ENCODE measurements around the gene FGGY. TPM values are rescaled to one million over a fixed set of nuclear protein-coding genes. Genes with fewer than 3 reads are reported as not detected.

Gene FGGY
- total RNA-seq, 2 donors from 2014 or later: 16.0 to 21.8 TPM

GRCh38 chr1:59408608-59409240, 111.8 kb downstream of the FGGY start:
- TF ChIP-seq CTCF (IDR thresholded peaks at IDR 0.05): no peak
- Histone ChIP-seq H3K27ac (peak overlapping the region in 1 of 2 donors; percentile 9), H3K4me1 (peaks cover 0 to 4% of the 10 kb centered on the region in 2 donors)

GRCh38 chr1:59409549-59409948, 112.7 kb downstream of the FGGY start:
- TF ChIP-seq CTCF (IDR thresholded peaks at IDR 0.05): no peak
- Histone ChIP-seq H3K27ac (no peak overlapping the region), H3K4me1 (peaks cover 0 to 4% of the 10 kb centered on the region in 2 donors), H3K36me3 (no peaks in the 10 kb centered on the region), H3K9me3 (no peaks in the 10 kb centered on the region), H3K27me3 (no peaks in the 10 kb centered on the region), H3K4me3 (no peak overlapping the region)
- DNase-seq (ENCODE audit: low spot score): no peak

More at GRCh38 chr1:59408608-59409240, 111.8 kb downstream of the FGGY start:
- H3K9me3 ChIP-seq: no peaks in the 10 kb centered on the region
- no peak for DNase-seq (ENCODE audit: low spot score)
- H3K27me3 ChIP-seq: no peaks in the 10 kb centered on the region
- H3K4me3 ChIP-seq: no peak overlapping the region
- no peaks in the 10 kb centered on the region for H3K36me3 ChIP-seq

- Histone ChIP-seq H3K9me3 (no peaks in the 10 kb centered on the region), H3K27me3 (no peaks in the 10 kb centered on the region), H3K4me1 (peaks cover 0 to 4% of the 10 kb centered on the region in 2 donors), H3K4me3 (no peak overlapping the region), H3K27ac (no peak overlapping the region), H3K36me3 (no peaks in the 10 kb centered on the region)
- no peak for DNase-seq (ENCODE audit: low spot score)
- no peak for TF ChIP-seq CTCF (IDR thresholded peaks at IDR 0.05)
Measured at GRCh38 chr1:59409986-59410385, 113.1 kb downstream of the FGGY start.

- TF ChIP-seq CTCF (IDR thresholded peaks at IDR 0.05): no peak
- Histone ChIP-seq H3K27me3 (no peaks in the 10 kb centered on the region), H3K4me1 (peaks cover 0 to 4% of the 10 kb centered on the region in 2 donors), H3K36me3 (no peaks in the 10 kb centered on the region), H3K4me3 (no peak overlapping the region), H3K9me3 (no peaks in the 10 kb centered on the region), H3K27ac (no peak overlapping the region)
- no peak for DNase-seq (ENCODE audit: low spot score)
Measured at GRCh38 chr1:59410457-59410856, 113.6 kb downstream of the FGGY start.

GRCh38 chr1:59411147-59411546, 114.3 kb downstream of the FGGY start:
- Histone ChIP-seq H3K4me3 (no peak overlapping the region), H3K27me3 (no peaks in the 10 kb centered on the region), H3K4me1 (peaks cover 0 to 4% of the 10 kb centered on the region in 2 donors), H3K36me3 (no peaks in the 10 kb centered on the region), H3K27ac (no peak overlapping the region), H3K9me3 (no peaks in the 10 kb centered on the region)
- no peak for DNase-seq (ENCODE audit: low spot score)
- TF ChIP-seq CTCF (IDR thresholded peaks at IDR 0.05): no peak
